GM19025 (cell line): ENCODE data around the gene CCDC15.

Source experiments
- ATAC-seq: cut with Tn5 transposase; IDR thresholded peaks from one replicate; pipeline ENCODE4 v1.9.1; 2021; ENCODE audit warnings: mild to moderate bottlenecking, low read depth, moderate library complexity; ENCODE audit not compliant: unreplicated experiment

CCDC15 gene

GRCh38 chr11:124953753-124954589 lies at the start of gene CCDC15:
Gene CCDC15, plus strand, starts transcription at chr11:124954202. Its CDS starts 531 bp downstream, at chr11:124954733.
- ATAC-seq: peak; percentile 100

GRCh38 chr11:124915541-124916369 lies 38.2 kb upstream of the CCDC15 start:
- ATAC-seq: no peak

GRCh38 chr11:124916370-124916710 lies 37.7 kb upstream of the CCDC15 start:
- no peak for ATAC-seq

GRCh38 chr11:124917115-124917637 lies 36.8 kb upstream of the CCDC15 start:
- ATAC-seq: no peak

- ATAC-seq: no peak
Measured at GRCh38 chr11:124918950-124919349, 35.1 kb upstream of the CCDC15 start, which contains the start of gene HEPN1. Gene HEPN1, plus strand, starts transcription at chr11:124919250.

GRCh38 chr11:124919898-124920297 lies 34.1 kb upstream of the CCDC15 start:
- no peak for ATAC-seq

- ATAC-seq: no peak
Measured at GRCh38 chr11:124920356-124920755, 33.6 kb upstream of the CCDC15 start.

- ATAC-seq: peak; percentile 72
Measured at GRCh38 chr11:124920870-124921609, 33.0 kb upstream of the CCDC15 start.

- no peak for ATAC-seq
Measured at GRCh38 chr11:124922831-124923230, 31.2 kb upstream of the CCDC15 start.

GRCh38 chr11:124923296-124923695 lies 30.7 kb upstream of the CCDC15 start:
- no peak for ATAC-seq

GRCh38 chr11:124928942-124929665 lies 24.9 kb upstream of the CCDC15 start:
- no peak for ATAC-seq

- peak; percentile 46 for ATAC-seq
Measured at GRCh38 chr11:124930799-124931198, 23.2 kb upstream of the CCDC15 start.

GRCh38 chr11:124934862-124935547 lies 19.0 kb upstream of the CCDC15 start:
- no peak for ATAC-seq

GRCh38 chr11:124935548-124936514 lies 18.2 kb upstream of the CCDC15 start, which contains the start of gene HEPACAM:
Gene HEPACAM, minus strand, starts transcription at chr11:124936047. Its CDS starts 41 bp downstream, at chr11:124936006.
- ATAC-seq: no peak

- no peak for ATAC-seq
Measured at GRCh38 chr11:124937336-124937935, 16.6 kb upstream of the CCDC15 start.

GRCh38 chr11:124938206-124938765 lies 15.7 kb upstream of the CCDC15 start:
- no peak for ATAC-seq

- ATAC-seq: no peak
Measured at GRCh38 chr11:124938970-124939369, 15.0 kb upstream of the CCDC15 start.
